Neural progenitor cell (in vitro differentiated cells): ENCODE measurements around the gene HEXD.

ENCODE experiments used
- CTCF ChIP-seq: fragments of 200-600 bp; sonication (generic); IDR thresholded peaks from 2 replicates; pipeline ENCODE4 v1.5.1; 2017; ENCODE audit warnings: antibody characterized with exemption, mild to moderate bottlenecking
- EZH2 ChIP-seq: fragments of 200-600 bp; sonication (generic); IDR thresholded peaks from 2 replicates; pipeline ENCODE4 v1.6.1; 2017; ENCODE audit warnings: antibody characterized with exemption, mild to moderate bottlenecking, moderate library complexity

GRCh38 chr17:82385559-82386254 is 32.4 kb upstream of the HEXD start:
- TF ChIP-seq CTCF (no peak), EZH2 (no peak)
